Measurements from ENCODE around the gene YJU2. TPM values are rescaled to one million over a fixed set of nuclear protein-coding genes. Genes with fewer than 3 reads are reported as not detected.
A peak's percentile ranks its signal among the peaks of the same experiment; 100 is the strongest.

YJU2 gene
- total RNA-seq, 1 donor, result 17.0 TPM

- H3K36me3 ChIP-seq (ENCODE audit: insufficient read depth, low read length), result no peaks in the 10 kb centered on the region
- no peak overlapping the region for H3K4me2 ChIP-seq (ENCODE audit: insufficient read depth, low read length)
- DNase-seq (ENCODE audit: insufficient read length, low spot score, missing footprints), result peak; percentile 87
- no peaks in the 10 kb centered on the region for H4K20me1 ChIP-seq (ENCODE audit: insufficient read depth, low read length)
- peak; percentile 49 for TF ChIP-seq CTCF (IDR thresholded peaks at IDR 0.05; ENCODE audit: extremely low read depth, low read depth, low read length)
- H3K27me3 ChIP-seq (ENCODE audit: insufficient read depth, low read length), result no peaks in the 10 kb centered on the region
- no peaks in the 10 kb centered on the region for H3K9me3 ChIP-seq (ENCODE audit: low read depth, low read length)
- H3K4me3 ChIP-seq (ENCODE audit: insufficient read depth, low read length), result no peak overlapping the region
- H3K27ac ChIP-seq (ENCODE audit: low read depth, low read length), result no peak overlapping the region
- peaks cover 8% of the 10 kb centered on the region for H3K4me1 ChIP-seq (ENCODE audit: insufficient read depth, low read length)
- no peak overlapping the region for H2AFZ ChIP-seq (ENCODE audit: low read length)
- H3K79me2 ChIP-seq (ENCODE audit: insufficient read depth, low read length), result no peaks in the 10 kb centered on the region
Observed at GRCh38 chr19:4206818-4207484, 39.9 kb upstream of the YJU2 start.

- H3K36me3 ChIP-seq (ENCODE audit: insufficient read depth, low read length), result no peaks in the 10 kb centered on the region
- H4K20me1 ChIP-seq (ENCODE audit: insufficient read depth, low read length), result no peaks in the 10 kb centered on the region
- no peaks in the 10 kb centered on the region for H3K9me3 ChIP-seq (ENCODE audit: low read depth, low read length)
- H3K4me1 ChIP-seq (ENCODE audit: insufficient read depth, low read length), result peaks cover 8% of the 10 kb centered on the region
- TF ChIP-seq CTCF (IDR thresholded peaks at IDR 0.05; ENCODE audit: extremely low read depth, low read depth, low read length), result peak; percentile 58
- no peaks in the 10 kb centered on the region for H3K27me3 ChIP-seq (ENCODE audit: insufficient read depth, low read length)
- peak; percentile 92 for DNase-seq (ENCODE audit: insufficient read length, low spot score, missing footprints)
- no peak overlapping the region for H3K4me3 ChIP-seq (ENCODE audit: insufficient read depth, low read length)
- no peak overlapping the region for H3K4me2 ChIP-seq (ENCODE audit: insufficient read depth, low read length)
- no peak overlapping the region for H3K27ac ChIP-seq (ENCODE audit: low read depth, low read length)
- H2AFZ ChIP-seq (ENCODE audit: low read length), result no peak overlapping the region
- H3K79me2 ChIP-seq (ENCODE audit: insufficient read depth, low read length), result no peaks in the 10 kb centered on the region
Observed at GRCh38 chr19:4208385-4209094, 38.3 kb upstream of the YJU2 start.

GRCh38 chr19:4210166-4210731 lies 36.6 kb upstream of the YJU2 start:
- no peak for DNase-seq (ENCODE audit: insufficient read length, low spot score, missing footprints)
- Histone ChIP-seq H4K20me1 (ENCODE audit: insufficient read depth, low read length) (no peaks in the 10 kb centered on the region), H3K9me3 (ENCODE audit: low read depth, low read length) (no peaks in the 10 kb centered on the region), H2AFZ (ENCODE audit: low read length) (no peak overlapping the region), H3K4me2 (ENCODE audit: insufficient read depth, low read length) (no peak overlapping the region), H3K4me3 (ENCODE audit: insufficient read depth, low read length) (no peak overlapping the region), H3K79me2 (ENCODE audit: insufficient read depth, low read length) (no peaks in the 10 kb centered on the region), H3K27me3 (ENCODE audit: insufficient read depth, low read length) (no peaks in the 10 kb centered on the region), H3K4me1 (ENCODE audit: insufficient read depth, low read length) (peaks cover 5% of the 10 kb centered on the region), H3K36me3 (ENCODE audit: insufficient read depth, low read length) (no peaks in the 10 kb centered on the region), H3K27ac (ENCODE audit: low read depth, low read length) (no peak overlapping the region)
- TF ChIP-seq CTCF (IDR thresholded peaks at IDR 0.05; ENCODE audit: extremely low read depth, low read depth, low read length), result no peak

- DNase-seq (ENCODE audit: insufficient read length, low spot score, missing footprints), result no peak
- H3K27ac ChIP-seq (ENCODE audit: low read depth, low read length), result no peak overlapping the region
- H3K4me2 ChIP-seq (ENCODE audit: insufficient read depth, low read length), result no peak overlapping the region
- no peaks in the 10 kb centered on the region for H3K36me3 ChIP-seq (ENCODE audit: insufficient read depth, low read length)
- no peak overlapping the region for H3K4me3 ChIP-seq (ENCODE audit: insufficient read depth, low read length)
- H3K79me2 ChIP-seq (ENCODE audit: insufficient read depth, low read length), result no peaks in the 10 kb centered on the region
- H2AFZ ChIP-seq (ENCODE audit: low read length), result no peak overlapping the region
- no peaks in the 10 kb centered on the region for H3K9me3 ChIP-seq (ENCODE audit: low read depth, low read length)
- peaks cover 5% of the 10 kb centered on the region for H3K4me1 ChIP-seq (ENCODE audit: insufficient read depth, low read length)
- H3K27me3 ChIP-seq (ENCODE audit: insufficient read depth, low read length), result no peaks in the 10 kb centered on the region
- H4K20me1 ChIP-seq (ENCODE audit: insufficient read depth, low read length), result no peaks in the 10 kb centered on the region
- TF ChIP-seq CTCF (IDR thresholded peaks at IDR 0.05; ENCODE audit: extremely low read depth, low read depth, low read length), result no peak
Observed at GRCh38 chr19:4213116-4213515, 33.8 kb upstream of the YJU2 start.
